Bronchial epithelial cell (primary cell): ENCODE results near the gene ULBP3. TPM values are rescaled to one million over a fixed set of nuclear protein-coding genes. Genes with fewer than 3 reads are reported as not detected.
A peak's percentile ranks its signal among the peaks of the same experiment; 100 is the strongest.

Experiments
- DNase-seq: peaks from one replicate; pipeline ENCODE4 v3.0.0-alpha.2; 2010; ENCODE audit warnings: low read depth
- FAIRE-seq: peaks from 2 replicates; lab custom pipeline; 2011; peaks lifted over from hg19 to GRCh38; lab: Jason Lieb, UNC
- H3K27me3 ChIP-seq: 2 replicates; pipeline ENCODE4 v1.5.1; 2011; ENCODE audit warnings: low read length; ENCODE audit not compliant: control insufficient read depth, insufficient read depth
- H3K36me3 ChIP-seq: 2 replicates; pipeline ENCODE4 v1.5.1; 2011; ENCODE audit warnings: low read length; ENCODE audit not compliant: control insufficient read depth, insufficient read depth
- H3K4me3 ChIP-seq: 2 replicates; pipeline ENCODE4 v1.5.1; 2011; ENCODE audit warnings: mild to moderate bottlenecking, low read depth, low read length, control low read depth
- total RNA-seq: library from RNA; depleted of rRNA; stranded (reverse); fragments of >200 nt; gene quantifications from 2 replicates; pipeline ENCODE4 v1.2.1, GENCODE V29; 2014
- TF ChIP-seq, protein P1 (sequence below): IDR thresholded peaks from 2 replicates; pipeline ENCODE4 v1.5.1; 2011; ENCODE audit warnings: mild to moderate bottlenecking, moderate library complexity, low read length, control low read depth, inconsistent platforms; ENCODE audit not compliant: insufficient read depth, severe bottlenecking

Gene ULBP3
- total RNA-seq, result 5.6 and 11.1 TPM in 2 replicates

DNA sequence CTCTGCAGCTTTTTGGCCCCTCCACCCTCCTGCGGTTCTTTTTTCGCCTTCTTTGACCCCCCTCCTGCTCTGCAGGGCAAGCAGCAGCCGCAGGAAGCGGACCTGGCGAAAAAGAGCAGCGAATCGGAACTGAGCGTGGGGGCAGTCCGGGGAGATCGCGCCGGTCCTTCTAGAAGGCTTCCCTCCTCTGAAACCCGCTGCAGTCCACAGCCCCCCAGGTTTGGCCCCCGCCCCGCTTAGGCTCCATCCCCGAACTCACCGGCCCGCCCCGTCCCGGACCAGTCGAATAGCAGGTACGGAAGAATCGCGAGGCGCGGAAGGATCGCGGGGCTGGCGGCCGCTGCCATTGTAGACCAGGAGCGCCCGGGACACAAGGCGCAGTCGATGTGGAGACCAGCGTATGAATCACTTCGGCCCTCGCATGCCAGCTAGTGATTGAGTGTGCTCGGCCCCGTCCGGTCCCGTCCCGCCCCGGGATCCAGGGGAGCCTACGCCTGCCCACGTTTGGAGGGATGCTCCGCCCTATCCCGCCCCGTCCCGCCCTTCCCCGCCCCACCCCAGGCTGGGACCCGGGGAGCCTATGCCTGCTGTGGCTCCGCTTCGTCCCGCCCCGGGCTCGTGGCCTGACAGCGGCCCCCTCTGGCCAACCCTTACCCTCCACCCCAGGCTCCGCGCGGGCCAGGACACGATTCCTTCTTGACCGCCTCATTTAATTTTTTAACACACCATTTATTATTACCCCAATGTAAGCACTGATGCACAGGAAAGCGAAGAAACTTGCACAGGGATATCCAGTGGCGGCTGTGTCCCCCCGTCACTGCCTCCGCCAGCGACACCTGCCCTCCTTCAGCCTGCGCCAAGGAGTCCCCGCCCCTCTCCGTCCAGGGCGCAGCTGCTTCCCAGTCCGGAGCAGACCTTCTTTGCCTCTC is at the start of gene ULBP3:
Gene ULBP3 (minus strand): TSS at position 402 of the 929 bp plus-strand sequence. CDS start 55 bp downstream, at position 347.
- Histone ChIP-seq H3K4me3 (peak within 1 kb of the TSS; percentile 66), H3K27me3 (no peaks in the 10 kb centered on the region), H3K36me3 (no peaks in the 10 kb centered on the region)
- DNase-seq (peak; percentile 92), FAIRE-seq (no peak)
- TF ChIP-seq, protein P1, sequence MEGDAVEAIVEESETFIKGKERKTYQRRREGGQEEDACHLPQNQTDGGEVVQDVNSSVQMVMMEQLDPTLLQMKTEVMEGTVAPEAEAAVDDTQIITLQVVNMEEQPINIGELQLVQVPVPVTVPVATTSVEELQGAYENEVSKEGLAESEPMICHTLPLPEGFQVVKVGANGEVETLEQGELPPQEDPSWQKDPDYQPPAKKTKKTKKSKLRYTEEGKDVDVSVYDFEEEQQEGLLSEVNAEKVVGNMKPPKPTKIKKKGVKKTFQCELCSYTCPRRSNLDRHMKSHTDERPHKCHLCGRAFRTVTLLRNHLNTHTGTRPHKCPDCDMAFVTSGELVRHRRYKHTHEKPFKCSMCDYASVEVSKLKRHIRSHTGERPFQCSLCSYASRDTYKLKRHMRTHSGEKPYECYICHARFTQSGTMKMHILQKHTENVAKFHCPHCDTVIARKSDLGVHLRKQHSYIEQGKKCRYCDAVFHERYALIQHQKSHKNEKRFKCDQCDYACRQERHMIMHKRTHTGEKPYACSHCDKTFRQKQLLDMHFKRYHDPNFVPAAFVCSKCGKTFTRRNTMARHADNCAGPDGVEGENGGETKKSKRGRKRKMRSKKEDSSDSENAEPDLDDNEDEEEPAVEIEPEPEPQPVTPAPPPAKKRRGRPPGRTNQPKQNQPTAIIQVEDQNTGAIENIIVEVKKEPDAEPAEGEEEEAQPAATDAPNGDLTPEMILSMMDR, result peak; percentile 50

DNA sequence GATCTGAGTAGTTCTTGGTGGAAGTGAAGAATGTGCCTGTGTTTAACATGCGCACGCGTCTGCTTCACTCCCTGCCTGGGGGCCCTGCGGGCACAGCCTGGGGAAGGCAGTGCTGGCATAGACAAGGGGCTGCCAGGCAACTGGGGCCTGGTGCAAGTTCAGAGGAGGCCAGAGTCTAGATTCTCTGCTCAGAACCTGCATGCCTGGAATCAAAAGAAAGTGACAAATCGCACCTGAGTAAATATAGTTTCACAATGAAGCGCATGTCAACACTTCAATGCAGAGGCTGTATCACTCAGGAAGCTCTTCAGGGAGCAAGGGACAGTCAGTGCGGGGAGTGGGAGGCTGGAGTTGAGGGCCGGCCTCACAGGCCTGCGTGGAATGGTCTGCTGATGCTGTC is 49.7 kb upstream of the ULBP3 start:
- Histone ChIP-seq H3K27me3 (no peaks in the 10 kb centered on the region), H3K36me3 (no peaks in the 10 kb centered on the region), H3K4me3 (no peak overlapping the region)
- FAIRE-seq (no peak), DNase-seq (peak; percentile 85)
- TF ChIP-seq, protein P1, result no peak

DNA sequence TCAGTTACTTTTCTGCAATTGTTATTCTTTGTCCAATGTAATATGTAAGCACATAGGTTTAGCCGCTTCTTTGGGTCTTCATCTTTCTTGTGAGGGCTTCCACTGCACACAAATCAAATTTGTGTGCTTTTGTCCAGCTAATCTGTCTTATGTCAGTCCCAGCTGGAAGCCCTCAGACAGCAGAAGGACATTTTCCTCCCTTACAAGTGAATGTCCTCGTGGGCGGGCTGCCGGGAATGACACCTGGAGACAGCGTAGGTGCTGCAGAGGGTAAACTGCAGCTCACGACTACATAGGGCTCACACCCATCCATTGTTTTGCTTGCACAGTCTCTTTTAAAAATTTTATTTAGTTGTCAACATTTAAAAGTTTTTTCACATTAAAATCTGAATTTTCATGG is 49.3 kb upstream of the ULBP3 start:
- peak; percentile 9 for DNase-seq
- TF ChIP-seq, protein P1, result no peak
- no peaks in the 10 kb centered on the region for H3K27me3 ChIP-seq
- no peak overlapping the region for H3K4me3 ChIP-seq
- no peak for FAIRE-seq
- H3K36me3 ChIP-seq, result no peaks in the 10 kb centered on the region

DNA sequence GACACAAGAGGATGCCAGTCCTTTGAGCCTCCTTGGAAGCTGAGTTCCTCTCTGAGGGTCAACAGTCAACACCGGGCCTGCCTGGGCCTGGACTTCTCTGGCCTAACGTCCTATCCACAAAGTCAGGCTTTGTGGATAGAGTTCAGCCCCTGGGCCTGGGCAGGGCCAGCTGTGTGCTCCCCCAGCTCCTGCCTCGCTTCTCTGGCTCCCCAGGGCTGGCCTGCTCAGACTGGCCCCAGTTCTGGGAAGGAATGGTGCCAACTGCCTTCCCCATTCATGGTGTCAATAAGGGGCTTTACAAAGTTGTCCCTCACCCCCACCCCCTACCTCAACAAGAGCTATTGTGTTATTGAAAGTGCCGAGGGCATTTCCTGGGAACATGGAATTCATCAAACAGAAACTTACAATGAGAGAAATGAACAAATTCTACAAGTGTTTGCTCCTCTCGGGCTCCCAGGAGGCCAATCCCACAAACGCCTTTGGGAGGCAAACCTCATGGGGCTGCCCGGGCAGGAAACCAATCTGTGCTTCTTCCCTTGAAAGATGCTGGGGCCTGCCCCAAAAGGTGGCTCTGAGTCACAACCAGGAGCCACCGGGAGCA is 47.4 kb upstream of the ULBP3 start:
- no peak overlapping the region for H3K4me3 ChIP-seq
- TF ChIP-seq, protein P1, result no peak
- DNase-seq, result peak; percentile 76
- H3K27me3 ChIP-seq, result no peaks in the 10 kb centered on the region
- no peak for FAIRE-seq
- no peaks in the 10 kb centered on the region for H3K36me3 ChIP-seq

DNA sequence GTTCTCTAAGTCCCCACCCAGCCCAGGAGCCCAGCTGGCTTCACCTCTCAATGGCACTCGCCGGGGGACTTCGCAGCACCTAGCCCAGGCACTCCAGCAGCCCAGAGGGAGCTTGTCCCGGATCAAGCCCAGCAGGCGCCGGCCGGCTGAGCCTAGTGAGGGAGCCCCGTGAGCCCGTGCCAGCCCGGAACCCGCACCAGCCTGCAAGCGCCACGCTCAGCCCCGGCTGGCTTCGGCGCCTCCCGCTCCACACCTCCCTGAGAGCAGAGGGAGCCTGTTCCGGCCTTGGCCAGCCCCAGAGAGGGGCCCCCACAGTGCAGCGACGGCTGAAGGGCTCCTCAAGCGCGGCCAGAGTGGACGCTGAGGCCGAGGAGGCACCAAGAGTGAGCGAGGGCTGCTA is 46.8 kb upstream of the ULBP3 start:
- no peak overlapping the region for H3K4me3 ChIP-seq
- TF ChIP-seq, protein P1, result no peak
- H3K36me3 ChIP-seq, result no peaks in the 10 kb centered on the region
- H3K27me3 ChIP-seq, result no peaks in the 10 kb centered on the region
- DNase-seq (no peak), FAIRE-seq (no peak)
